Transverse colon (tissue), 3 donors: ENCODE data around the gene RGS6.

Experiments used
- CTCF ChIP-seq, 5 experiments: fragments of 200-600 bp in 3 of 5; fragments of 450-650 bp in 2 of 5; sonication (generic) in 3 of 5; IDR thresholded peaks; 1 replicate in 2 of 5; 2 replicates in 3 of 5; pipeline ENCODE4 v1.5.1; 2016 to 2017; ENCODE audit warnings: antibody characterized with exemption in 5 of 5, inconsistent platforms in 3 of 5, mild to moderate bottlenecking in 2 of 5, moderate library complexity in 1 of 5
- EP300 ChIP-seq: sonication (generic); formaldehyde crosslinking; IDR thresholded peaks from one replicate; pipeline ENCODE4 v1.6.1; 2017; ENCODE audit warnings: antibody characterized with exemption, low read depth
- POLR2A ChIP-seq: fragments of 450-650 bp; IDR thresholded peaks from one replicate; pipeline ENCODE4 v1.6.1; 2016; ENCODE audit warnings: antibody characterized with exemption, mild to moderate bottlenecking, moderate library complexity

GRCh38 chr14:72607386-72608130 lies 675.3 kb downstream of the RGS6 start:
- no peak for TF ChIP-seq POLR2A
- no peak for TF ChIP-seq CTCF (IDR thresholded peaks at IDR 0.05)
- TF ChIP-seq EP300 = no peak
